Measurements from ENCODE around the gene FOXN1. TPM values are rescaled to one million over a fixed set of nuclear protein-coding genes. Genes with fewer than 3 reads are reported as not detected.

FOXN1 gene
- total and polyA plus RNA-seq, 2 of the 13 experiments (the other 11 are each of a cell fraction or from before 2014, with no cell fraction given): 0.01 TPM; not detected in 1

DNA sequence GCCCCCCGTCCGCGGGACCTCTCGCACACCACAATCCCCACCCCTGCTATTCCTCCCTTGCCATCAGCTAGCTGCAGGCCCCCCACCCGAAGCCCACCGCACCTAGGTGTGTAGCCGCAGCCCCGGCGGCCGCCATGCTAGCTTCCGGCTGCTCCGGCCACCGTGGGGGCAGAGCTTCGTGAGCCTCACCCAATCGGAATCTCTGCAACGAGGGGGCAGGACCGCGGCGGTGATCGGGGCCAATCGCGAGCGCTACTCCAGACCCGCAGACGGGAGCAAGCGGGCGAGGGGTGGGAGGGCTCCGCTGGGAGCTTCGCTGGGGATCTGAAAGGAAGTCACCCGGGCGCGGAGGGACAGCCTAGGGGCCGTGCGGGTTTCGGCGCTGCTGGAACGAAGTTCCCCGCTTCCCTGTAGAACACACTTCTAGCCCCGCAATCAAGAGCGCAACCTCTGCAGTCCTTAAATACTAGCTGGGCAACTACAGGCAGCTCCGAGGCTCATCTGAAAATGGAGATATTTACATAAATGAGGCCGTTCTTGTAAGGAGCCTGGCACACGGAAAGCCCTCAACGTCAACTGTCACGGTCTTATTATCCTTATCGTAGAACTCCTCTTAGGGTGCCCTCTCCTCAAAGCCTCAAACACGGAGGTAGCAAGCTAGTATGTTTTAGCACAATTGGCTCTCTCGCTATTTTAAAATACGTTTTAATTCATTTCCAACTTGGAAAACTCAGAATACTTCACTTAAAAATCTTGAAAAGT is 65.4 kb downstream of the FOXN1 start, which contains the start of gene PIGS (continued):
- peak; percentile 38; the same call in 1 of the 2 replicates for TF ChIP-seq NR2C2 (CRISPR knock-in tag; IDR thresholded peaks at IDR 0.05; ENCODE audit: borderline replicate concordance)
- TF ChIP-seq ZNF253 (CRISPR knock-in tag; IDR thresholded peaks at IDR 0.05; ENCODE audit: borderline replicate concordance): no peak
- TF ChIP-seq SP4 (CRISPR knock-in tag; IDR thresholded peaks at IDR 0.05): peak; percentile 45; the same call in 1 of the 2 replicates
- no peak for TF ChIP-seq ZNF552 (CRISPR knock-in tag; IDR thresholded peaks at IDR 0.05; ENCODE audit: borderline replicate concordance)
- TF ChIP-seq ZNF30 (CRISPR knock-in tag; IDR thresholded peaks at IDR 0.05): 0 out of 2 replicates have a peak, but pooled peaks have one; percentile 64
- TF ChIP-seq NFE2 (CRISPR knock-in tag; IDR thresholded peaks at IDR 0.05): no peak
- no peak for TF ChIP-seq ZNF776 (CRISPR knock-in tag; IDR thresholded peaks at IDR 0.05)
- TF ChIP-seq ZNF547 (CRISPR knock-in tag; IDR thresholded peaks at IDR 0.05): 0 out of 2 replicates have a peak, but pooled peaks have one; percentile 8
- TF ChIP-seq, protein P1, sequence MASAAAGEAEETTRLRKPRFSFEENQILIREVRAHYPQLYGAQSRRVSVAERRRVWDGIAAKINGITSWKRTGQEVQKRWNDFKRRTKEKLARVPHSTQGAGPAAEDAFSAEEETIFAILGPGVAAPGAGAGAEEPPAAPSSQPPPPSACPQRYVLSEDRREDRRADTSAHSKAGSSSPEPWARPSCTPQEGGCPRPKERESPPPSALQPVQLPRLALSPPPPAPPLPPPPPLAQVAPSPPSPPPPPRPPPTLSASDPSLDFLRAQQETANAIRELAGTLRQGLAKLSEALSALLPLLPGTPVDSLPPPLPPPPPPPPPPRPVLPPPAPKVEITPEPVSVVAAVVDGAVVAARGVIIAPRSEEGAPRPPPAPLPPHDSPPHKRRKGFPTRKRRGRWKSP (CRISPR knock-in tag; IDR thresholded peaks at IDR 0.05): no peak
- TF ChIP-seq, protein P2, sequence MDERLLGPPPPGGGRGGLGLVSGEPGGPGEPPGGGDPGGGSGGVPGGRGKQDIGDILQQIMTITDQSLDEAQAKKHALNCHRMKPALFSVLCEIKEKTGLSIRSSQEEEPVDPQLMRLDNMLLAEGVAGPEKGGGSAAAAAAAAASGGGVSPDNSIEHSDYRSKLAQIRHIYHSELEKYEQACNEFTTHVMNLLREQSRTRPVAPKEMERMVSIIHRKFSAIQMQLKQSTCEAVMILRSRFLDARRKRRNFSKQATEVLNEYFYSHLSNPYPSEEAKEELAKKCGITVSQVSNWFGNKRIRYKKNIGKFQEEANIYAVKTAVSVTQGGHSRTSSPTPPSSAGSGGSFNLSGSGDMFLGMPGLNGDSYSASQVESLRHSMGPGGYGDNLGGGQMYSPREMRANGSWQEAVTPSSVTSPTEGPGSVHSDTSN (CRISPR knock-in tag; IDR thresholded peaks at IDR 0.05): no peak
- no peak for TF ChIP-seq ZNF678 (CRISPR knock-in tag; IDR thresholded peaks at IDR 0.05)
- peak; percentile 8; the same call in 1 of the 2 replicates for TF ChIP-seq RXRB (CRISPR knock-in tag; IDR thresholded peaks at IDR 0.05; ENCODE audit: borderline replicate concordance)
- peak; percentile 89 for TF ChIP-seq GABPB1 (CRISPR knock-in tag; IDR thresholded peaks at IDR 0.05)
- TF ChIP-seq MTF2 (CRISPR knock-in tag; IDR thresholded peaks at IDR 0.05; ENCODE audit: borderline replicate concordance): no peak
- TF ChIP-seq FOSL2 (CRISPR knock-in tag; IDR thresholded peaks at IDR 0.05): no peak
- 0 out of 2 replicates have a peak, but pooled peaks have one; percentile 19 for TF ChIP-seq ZFP37 (CRISPR knock-in tag; IDR thresholded peaks at IDR 0.05; ENCODE audit: borderline replicate concordance)
- TF ChIP-seq ZNF549 (CRISPR knock-in tag; IDR thresholded peaks at IDR 0.05): no peak
- TF ChIP-seq THYN1 (CRISPR knock-in tag; IDR thresholded peaks at IDR 0.05; ENCODE audit: borderline replicate concordance, low read depth): no peak
- TF ChIP-seq, protein P3, sequence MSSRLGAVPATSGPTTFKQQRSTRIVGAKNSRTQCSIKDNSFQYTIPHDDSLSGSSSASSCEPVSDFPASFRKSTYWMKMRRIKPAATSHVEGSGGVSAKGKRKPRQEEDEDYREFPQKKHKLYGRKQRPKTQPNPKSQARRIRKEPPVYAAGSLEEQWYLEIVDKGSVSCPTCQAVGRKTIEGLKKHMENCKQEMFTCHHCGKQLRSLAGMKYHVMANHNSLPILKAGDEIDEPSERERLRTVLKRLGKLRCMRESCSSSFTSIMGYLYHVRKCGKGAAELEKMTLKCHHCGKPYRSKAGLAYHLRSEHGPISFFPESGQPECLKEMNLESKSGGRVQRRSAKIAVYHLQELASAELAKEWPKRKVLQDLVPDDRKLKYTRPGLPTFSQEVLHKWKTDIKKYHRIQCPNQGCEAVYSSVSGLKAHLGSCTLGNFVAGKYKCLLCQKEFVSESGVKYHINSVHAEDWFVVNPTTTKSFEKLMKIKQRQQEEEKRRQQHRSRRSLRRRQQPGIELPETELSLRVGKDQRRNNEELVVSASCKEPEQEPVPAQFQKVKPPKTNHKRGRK (CRISPR knock-in tag; IDR thresholded peaks at IDR 0.05): no peak
- no peak for TF ChIP-seq ZNF446 (CRISPR knock-in tag; IDR thresholded peaks at IDR 0.05)
- TF ChIP-seq, protein P4, sequence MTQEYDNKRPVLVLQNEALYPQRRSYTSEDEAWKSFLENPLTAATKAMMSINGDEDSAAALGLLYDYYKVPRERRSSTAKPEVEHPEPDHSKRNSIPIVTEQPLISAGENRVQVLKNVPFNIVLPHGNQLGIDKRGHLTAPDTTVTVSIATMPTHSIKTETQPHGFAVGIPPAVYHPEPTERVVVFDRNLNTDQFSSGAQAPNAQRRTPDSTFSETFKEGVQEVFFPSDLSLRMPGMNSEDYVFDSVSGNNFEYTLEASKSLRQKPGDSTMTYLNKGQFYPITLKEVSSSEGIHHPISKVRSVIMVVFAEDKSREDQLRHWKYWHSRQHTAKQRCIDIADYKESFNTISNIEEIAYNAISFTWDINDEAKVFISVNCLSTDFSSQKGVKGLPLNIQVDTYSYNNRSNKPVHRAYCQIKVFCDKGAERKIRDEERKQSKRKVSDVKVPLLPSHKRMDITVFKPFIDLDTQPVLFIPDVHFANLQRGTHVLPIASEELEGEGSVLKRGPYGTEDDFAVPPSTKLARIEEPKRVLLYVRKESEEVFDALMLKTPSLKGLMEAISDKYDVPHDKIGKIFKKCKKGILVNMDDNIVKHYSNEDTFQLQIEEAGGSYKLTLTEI (CRISPR knock-in tag; conservative IDR thresholded peaks at IDR 0.05): no peak
- TF ChIP-seq MEIS2 (CRISPR knock-in tag; IDR thresholded peaks at IDR 0.05): no peak
- no peak for TF ChIP-seq RAD51 (IDR thresholded peaks at IDR 0.05; ENCODE audit: borderline replicate concordance)
- TF ChIP-seq PRPF4 (IDR thresholded peaks at IDR 0.05; ENCODE audit: low read depth, low read length, poor library complexity, severe bottlenecking): no peak

Data from HepG2 (cell line).